Epidermal melanocyte (primary cell): ENCODE data around the gene ATP11A.

ENCODE experiments used
- DNase-seq: peaks from one replicate; pipeline ENCODE4 v3.0.0; 2011; ENCODE audit warnings: low spot score; ENCODE audit not compliant: insufficient read length

Gene ATP11A

DNA sequence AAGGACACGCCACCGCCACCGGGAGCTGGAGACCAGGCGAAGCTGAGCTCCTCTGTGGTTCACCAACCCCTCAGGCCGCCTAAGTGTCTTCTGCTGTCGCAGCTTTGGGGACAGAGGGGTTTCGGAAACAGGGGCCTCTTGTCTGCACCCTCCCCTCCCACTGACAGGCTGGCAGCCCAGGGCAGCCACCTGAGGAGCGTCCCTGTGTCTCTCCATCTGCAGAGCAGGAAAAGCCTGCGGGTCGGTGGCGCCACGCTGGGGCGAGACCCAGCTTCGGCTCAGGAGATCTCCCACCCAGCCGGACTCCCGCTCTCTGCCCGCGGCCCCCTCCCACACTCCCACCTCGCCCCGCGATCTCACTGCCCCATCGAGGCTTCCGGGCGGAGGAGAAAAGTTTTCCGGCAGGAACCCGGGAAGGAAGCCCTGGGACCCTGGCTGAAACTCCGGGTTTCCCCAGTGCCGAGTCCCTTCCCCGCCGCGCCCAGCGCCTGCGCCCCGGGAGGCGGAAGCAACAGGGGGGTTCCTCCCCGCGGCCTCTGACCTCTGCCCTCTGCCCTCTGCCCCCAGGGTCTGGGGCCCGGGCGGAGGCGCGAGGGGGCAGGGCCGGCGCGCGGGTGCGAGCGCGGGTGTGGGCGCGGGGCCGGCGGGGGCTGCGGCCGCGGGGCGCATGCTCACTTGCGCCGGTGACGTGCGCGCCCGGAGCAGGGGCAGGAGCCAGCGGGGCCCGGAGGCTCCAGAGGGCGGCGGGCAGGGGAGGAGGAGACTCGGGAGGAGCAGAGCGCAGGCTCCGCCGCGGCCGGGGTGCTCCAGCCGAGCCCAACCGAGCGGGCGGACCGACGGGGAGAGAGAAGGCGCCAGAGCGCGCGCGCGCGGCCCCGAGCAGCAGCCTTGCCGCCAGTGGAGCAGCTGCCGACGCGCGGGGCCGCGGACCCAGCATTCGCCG lies at the start of gene ATP11A:
ATP11A (plus strand) TSS at position 736 of the 943 bp plus-strand sequence. CDS start 379 bp downstream, outside the sequence.
- DNase-seq, result peak; percentile 98

GRCh38 chr13:112641456-112642089 lies 48.3 kb upstream of the ATP11A start:
- DNase-seq, result no peak

DNA sequence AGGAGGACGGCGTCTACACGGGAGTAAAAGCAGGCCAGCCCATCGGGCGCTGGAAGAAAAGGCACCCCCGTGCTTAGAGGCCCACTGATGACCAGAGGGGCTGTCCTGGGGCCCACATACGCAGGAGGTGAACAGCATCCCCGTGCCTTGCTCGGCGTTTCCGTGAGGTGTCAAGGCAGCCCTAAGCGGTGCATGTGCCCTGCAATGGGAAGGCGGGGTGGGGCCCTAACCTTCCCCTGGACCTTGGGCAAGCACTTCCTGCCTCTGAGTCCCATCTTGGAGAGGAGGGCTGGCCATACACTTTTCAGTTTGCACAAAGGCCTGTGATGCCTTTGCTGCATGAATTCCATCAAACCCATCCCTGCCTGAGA lies 47.8 kb upstream of the ATP11A start:
- no peak for DNase-seq

DNA sequence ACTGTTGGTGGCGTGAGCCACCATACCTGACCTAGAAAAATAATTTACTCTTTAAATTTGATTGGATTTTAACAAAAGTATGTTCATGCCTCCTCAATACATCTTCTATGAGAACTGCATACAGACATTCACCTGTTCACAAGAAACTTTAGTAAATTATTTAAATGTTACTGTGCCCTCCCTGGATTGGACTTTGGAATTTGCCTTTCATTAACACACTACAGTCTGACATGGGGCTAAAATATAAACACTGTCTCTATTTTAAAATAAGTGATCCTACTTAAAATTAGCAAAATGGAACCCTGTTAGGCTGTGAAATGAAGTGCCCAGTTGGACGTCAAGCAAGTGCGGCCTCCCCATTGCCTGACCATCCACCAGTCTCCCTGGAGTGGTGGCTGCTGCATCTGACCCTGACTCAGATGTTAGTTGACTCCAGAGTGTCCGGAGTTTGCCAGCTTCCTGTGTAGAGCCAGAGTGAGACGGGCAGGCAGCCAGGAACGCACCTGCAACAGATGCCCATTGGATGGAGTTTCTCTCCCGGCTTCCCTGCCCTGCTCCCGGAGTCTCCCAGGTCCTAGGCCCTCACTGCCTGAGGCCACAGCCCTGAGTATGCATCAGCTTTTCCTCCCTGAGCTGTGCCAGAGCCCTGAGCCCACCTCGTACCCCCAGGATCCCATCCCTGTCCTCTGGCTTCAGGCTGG lies 45.9 kb upstream of the ATP11A start:
- DNase-seq, result no peak

DNA sequence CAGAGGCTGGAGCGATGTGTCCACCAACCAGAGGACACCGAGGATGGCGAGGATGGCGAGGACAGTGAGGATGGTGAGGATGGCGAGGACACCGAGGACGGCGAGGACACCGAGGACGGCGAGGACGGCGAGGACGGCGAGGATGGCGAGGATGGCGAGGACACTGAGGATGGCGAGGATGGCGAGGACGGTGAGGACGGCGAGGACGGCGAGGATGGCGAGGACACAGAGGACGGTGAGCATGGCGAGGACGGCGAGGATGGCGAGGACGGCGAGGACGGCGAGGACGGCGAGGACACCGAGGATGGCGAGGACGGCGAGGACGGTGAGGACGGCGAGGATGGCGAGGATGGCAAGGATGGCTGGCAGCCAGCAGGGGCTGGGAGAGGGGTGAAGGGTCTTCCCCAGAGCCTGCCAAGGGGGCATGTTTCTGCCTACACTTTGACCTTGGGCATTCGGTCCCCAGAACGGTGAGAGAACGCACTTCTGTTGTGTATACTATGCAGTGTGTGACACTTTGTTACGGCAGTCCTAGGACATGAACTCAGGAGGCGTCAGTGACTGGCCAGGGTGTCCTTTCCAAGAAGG lies 44.4 kb upstream of the ATP11A start:
- no peak for DNase-seq

GRCh38 chr13:112647256-112647655 lies 42.6 kb upstream of the ATP11A start:
- DNase-seq, result no peak

- no peak for DNase-seq
These were observed 41.7 kb upstream of the ATP11A start for GRCh38 chr13:112648101-112648500.

GRCh38 chr13:112648966-112649690 lies 40.7 kb upstream of the ATP11A start:
- no peak for DNase-seq

GRCh38 chr13:112651311-112651710 lies 38.5 kb upstream of the ATP11A start:
- DNase-seq, result no peak

DNA sequence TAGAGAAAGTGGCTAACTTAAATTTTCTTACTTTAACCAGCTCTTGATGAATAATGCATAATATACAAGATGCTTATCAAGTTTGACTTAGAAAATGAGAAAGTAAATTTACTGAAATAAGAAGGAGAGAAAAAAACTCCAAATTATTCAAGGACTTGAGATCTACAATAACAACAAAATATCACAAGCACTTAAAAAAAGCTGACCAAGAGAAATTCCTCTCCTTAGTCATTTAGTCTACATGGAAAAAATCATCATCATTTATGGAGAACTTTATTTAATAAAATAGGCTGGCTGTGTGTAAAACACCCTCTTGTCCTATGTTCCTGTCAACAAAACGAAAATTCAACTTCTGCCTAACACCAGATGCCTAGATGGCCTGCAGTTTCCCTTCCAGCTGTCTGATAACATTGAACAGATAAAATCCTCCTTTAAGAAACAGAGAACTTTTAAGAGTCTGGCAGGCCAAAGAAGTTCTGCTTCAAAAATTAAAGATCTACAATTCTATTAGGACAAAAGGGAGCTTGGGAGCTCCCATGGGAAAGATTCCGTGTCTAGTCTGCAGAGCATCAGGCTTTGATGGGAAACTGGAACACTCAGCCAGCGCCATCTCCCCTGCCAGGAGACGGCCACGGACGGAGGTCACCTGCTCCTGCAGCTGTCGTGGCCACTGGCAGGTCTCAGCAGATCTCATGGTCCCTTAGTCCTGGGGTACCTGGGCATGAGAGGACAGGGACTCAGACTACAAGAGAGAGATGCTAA lies 37.9 kb upstream of the ATP11A start:
- no peak for DNase-seq

- no peak for DNase-seq
These were observed 37.2 kb upstream of the ATP11A start for GRCh38 chr13:112652512-112653070.

GRCh38 chr13:112653071-112653470 lies 36.8 kb upstream of the ATP11A start:
- no peak for DNase-seq

- no peak for DNase-seq
These were observed 33.9 kb upstream of the ATP11A start for GRCh38 chr13:112655913-112656312.

DNA sequence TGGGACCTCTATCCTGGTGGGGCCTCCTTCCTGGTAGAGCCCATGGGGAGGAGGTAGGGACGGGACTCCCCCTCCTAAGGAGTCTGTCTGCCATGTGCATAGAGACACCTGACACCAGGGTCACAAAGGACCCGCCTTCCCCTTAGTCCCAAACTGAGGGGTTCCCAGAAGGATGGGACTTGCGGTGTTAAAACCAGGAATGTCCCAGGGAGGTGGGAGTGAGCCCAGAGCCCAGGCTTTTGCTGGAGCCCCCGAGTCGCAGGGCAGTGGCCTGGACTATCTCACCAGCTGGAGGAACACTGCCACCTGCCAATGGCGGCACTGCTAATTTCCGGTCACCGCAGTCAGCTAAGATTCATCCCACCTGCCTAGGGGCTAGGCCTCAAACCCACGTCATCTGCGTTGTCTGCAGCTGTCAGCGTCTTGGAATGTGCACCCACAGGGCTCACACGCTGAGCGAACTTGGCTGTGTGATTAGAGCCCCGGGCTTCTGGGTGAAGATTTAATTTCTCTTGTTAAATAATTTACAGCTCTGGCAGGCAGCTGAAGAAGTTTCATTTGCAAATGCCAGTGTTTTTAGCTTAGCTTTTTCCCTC lies 31.9 kb upstream of the ATP11A start:
- no peak for DNase-seq

- no peak for DNase-seq
These were observed 31.0 kb upstream of the ATP11A start for GRCh38 chr13:112658808-112659207.

DNA sequence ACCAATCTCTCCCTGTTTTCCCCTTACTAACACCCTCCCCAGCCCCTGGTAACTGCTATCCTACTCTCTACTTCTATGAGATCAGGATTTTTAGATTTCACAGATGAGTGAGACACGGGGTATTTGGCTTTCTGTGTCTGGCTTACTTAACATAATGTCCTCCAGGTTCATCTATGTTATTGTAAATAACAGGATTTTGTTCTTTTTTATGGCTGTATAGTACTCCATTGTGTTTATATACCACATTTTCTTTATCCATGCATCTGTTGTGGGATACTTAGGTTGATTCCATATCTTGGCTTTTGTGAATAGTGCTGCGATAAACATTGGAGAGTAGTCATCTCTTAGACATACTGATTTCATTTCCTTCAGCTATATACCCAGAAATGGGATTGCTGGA lies 28.5 kb upstream of the ATP11A start:
- no peak for DNase-seq

- no peak for DNase-seq
These were observed 25.2 kb upstream of the ATP11A start for GRCh38 chr13:112664501-112665203.

GRCh38 chr13:112668924-112669323 lies 20.9 kb upstream of the ATP11A start:
- no peak for DNase-seq
